ENCODE data around the gene IL33.

DNA sequence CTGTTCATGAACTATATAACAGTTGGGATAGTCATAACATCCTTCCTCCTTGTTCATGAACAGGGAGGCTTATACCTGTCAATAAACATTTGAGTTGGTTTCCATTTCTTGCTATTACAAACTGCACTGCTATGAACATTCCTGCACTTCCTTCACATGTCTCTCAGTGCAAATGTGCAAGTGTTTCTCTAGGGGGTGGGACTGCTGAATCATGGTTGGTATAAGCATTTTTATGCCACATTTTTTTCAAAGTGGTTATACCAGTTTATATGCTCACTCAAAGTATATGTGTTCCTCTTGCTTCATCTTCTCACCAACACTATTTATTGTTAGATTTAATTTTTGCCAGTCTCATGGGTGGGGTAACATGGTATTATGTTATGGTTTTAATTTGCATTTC is 86.8 kb downstream of the IL33 start:
- TF ChIP-seq, protein P1, sequence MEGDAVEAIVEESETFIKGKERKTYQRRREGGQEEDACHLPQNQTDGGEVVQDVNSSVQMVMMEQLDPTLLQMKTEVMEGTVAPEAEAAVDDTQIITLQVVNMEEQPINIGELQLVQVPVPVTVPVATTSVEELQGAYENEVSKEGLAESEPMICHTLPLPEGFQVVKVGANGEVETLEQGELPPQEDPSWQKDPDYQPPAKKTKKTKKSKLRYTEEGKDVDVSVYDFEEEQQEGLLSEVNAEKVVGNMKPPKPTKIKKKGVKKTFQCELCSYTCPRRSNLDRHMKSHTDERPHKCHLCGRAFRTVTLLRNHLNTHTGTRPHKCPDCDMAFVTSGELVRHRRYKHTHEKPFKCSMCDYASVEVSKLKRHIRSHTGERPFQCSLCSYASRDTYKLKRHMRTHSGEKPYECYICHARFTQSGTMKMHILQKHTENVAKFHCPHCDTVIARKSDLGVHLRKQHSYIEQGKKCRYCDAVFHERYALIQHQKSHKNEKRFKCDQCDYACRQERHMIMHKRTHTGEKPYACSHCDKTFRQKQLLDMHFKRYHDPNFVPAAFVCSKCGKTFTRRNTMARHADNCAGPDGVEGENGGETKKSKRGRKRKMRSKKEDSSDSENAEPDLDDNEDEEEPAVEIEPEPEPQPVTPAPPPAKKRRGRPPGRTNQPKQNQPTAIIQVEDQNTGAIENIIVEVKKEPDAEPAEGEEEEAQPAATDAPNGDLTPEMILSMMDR (IDR thresholded peaks at IDR 0.05 in 2 of 3, conservative IDR thresholded peaks at IDR 0.05 in 1 of 3; ENCODE audit: borderline replicate concordance in 1 of 3, insufficient read depth in 1 of 3, low read depth in 2 of 3, low read length in 2 of 3): no peak
- TF ChIP-seq POLR2AphosphoS5 (IDR thresholded peaks at IDR 0.05; ENCODE audit: low read depth, low read length) (no peak), EZH2 (IDR thresholded peaks at IDR 0.05) (no peak), FOSL1 (IDR thresholded peaks at IDR 0.05; ENCODE audit: low read depth) (no peak), POLR2A (IDR thresholded peaks at IDR 0.05; ENCODE audit: borderline replicate concordance, extremely low read depth, insufficient read depth, insufficient read length) (no peak), SP1 (IDR thresholded peaks at IDR 0.05; ENCODE audit: low read depth) (no peak), JUND (IDR thresholded peaks at IDR 0.05) (no peak), ZNF274 (IDR thresholded peaks at IDR 0.05; ENCODE audit: low read depth, low read length) (no peak)
- TF ChIP-seq, protein P2, sequence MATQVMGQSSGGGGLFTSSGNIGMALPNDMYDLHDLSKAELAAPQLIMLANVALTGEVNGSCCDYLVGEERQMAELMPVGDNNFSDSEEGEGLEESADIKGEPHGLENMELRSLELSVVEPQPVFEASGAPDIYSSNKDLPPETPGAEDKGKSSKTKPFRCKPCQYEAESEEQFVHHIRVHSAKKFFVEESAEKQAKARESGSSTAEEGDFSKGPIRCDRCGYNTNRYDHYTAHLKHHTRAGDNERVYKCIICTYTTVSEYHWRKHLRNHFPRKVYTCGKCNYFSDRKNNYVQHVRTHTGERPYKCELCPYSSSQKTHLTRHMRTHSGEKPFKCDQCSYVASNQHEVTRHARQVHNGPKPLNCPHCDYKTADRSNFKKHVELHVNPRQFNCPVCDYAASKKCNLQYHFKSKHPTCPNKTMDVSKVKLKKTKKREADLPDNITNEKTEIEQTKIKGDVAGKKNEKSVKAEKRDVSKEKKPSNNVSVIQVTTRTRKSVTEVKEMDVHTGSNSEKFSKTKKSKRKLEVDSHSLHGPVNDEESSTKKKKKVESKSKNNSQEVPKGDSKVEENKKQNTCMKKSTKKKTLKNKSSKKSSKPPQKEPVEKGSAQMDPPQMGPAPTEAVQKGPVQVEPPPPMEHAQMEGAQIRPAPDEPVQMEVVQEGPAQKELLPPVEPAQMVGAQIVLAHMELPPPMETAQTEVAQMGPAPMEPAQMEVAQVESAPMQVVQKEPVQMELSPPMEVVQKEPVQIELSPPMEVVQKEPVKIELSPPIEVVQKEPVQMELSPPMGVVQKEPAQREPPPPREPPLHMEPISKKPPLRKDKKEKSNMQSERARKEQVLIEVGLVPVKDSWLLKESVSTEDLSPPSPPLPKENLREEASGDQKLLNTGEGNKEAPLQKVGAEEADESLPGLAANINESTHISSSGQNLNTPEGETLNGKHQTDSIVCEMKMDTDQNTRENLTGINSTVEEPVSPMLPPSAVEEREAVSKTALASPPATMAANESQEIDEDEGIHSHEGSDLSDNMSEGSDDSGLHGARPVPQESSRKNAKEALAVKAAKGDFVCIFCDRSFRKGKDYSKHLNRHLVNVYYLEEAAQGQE (IDR thresholded peaks at IDR 0.05; ENCODE audit: low read depth): no peak
- TF ChIP-seq, protein P3, sequence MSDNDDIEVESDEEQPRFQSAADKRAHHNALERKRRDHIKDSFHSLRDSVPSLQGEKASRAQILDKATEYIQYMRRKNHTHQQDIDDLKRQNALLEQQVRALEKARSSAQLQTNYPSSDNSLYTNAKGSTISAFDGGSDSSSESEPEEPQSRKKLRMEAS (IDR thresholded peaks at IDR 0.05): no peak

Measured in HCT116 (cell line).